PC-9 (cell line): ENCODE data around the gene ID1. TPM values are rescaled to one million over a fixed set of nuclear protein-coding genes. Genes with fewer than 3 reads are reported as not detected.

Experiments
- BruUV-seq: library from RNA; stranded (reverse); fragments of 400-500 nt; replicated peaks from 2 replicates; lab custom pipeline; 2021; lab: Mats Ljungman, UMichigan
- CTCF ChIA-PET: fragments of 300-600 bp; sonication (Branson Sonifier 250); formaldehyde crosslinking; loops from one replicate; lab custom pipeline; 2022; ENCODE audit warnings: antibody characterized with exemption; lab: Charles Lee
- POLR2A ChIA-PET: fragments of 300-600 bp; sonication (Branson Sonifier 250); formaldehyde crosslinking; loops from one replicate; lab custom pipeline; 2022; ENCODE audit warnings: antibody characterized with exemption; ENCODE audit not compliant: unreplicated experiment; lab: Charles Lee
- DNase-seq, 2 experiments: peaks; one replicate each; pipeline versions ENCODE4 v3.0.0 to v3.0.0-alpha.2; 2015 to 2022; ENCODE audit warnings: mixed read lengths in 1 of 2
- H2AFZ ChIP-seq: fragments of 200-600 bp; sonication (generic); 2 replicates; pipeline ENCODE4 v1.8.1; 2017; ENCODE audit warnings: antibody characterized with exemption
- H3F3A ChIP-seq: fragments of 200-600 bp; sonication (generic); 2 replicates; pipeline ENCODE4 v1.8.1; 2017; ENCODE audit warnings: antibody characterized with exemption, mild to moderate bottlenecking, low read depth; ENCODE audit not compliant: insufficient read depth
- H3K27ac ChIP-seq: fragments of 200-600 bp; sonication (generic); 2 replicates; pipeline ENCODE4 v1.6.1; 2016; ENCODE audit warnings: mixed run types
- H3K27me3 ChIP-seq: fragments of 200-600 bp; sonication (generic); 2 replicates; pipeline ENCODE4 v1.6.1; 2016; ENCODE audit warnings: low read depth, mixed run types; ENCODE audit not compliant: insufficient read depth
- H3K36me3 ChIP-seq: fragments of 200-600 bp; sonication (generic); 2 replicates; pipeline ENCODE4 v1.6.1; 2016; ENCODE audit warnings: low read depth, mixed run types
- H3K4me1 ChIP-seq: fragments of 200-600 bp; sonication (generic); replicated peaks from 2 replicates; pipeline ENCODE4 v1.6.1; 2016; ENCODE audit warnings: mixed run types; ENCODE audit not compliant: insufficient read depth
- H3K4me2 ChIP-seq: fragments of 200-600 bp; sonication (generic); 2 replicates; pipeline ENCODE4 v1.6.1; 2017; ENCODE audit warnings: mixed run types
- H3K4me3 ChIP-seq: fragments of 200-600 bp; sonication (generic); 2 replicates; pipeline ENCODE4 v1.6.1; 2016; ENCODE audit warnings: mixed run types
- H3K79me2 ChIP-seq: fragments of 200-600 bp; sonication (generic); 2 replicates; pipeline ENCODE4 v1.6.1; 2017; ENCODE audit warnings: low read depth, mixed run types
- H3K9me2 ChIP-seq: fragments of 200-600 bp; sonication (generic); 2 replicates; pipeline ENCODE4 v1.8.1; 2017; ENCODE audit warnings: mild to moderate bottlenecking; ENCODE audit not compliant: insufficient read depth
- H3K9me3 ChIP-seq: fragments of 200-600 bp; sonication (generic); 2 replicates; pipeline ENCODE4 v1.8.1; 2016; ENCODE audit warnings: low read depth; ENCODE audit not compliant: insufficient read depth
- H4K20me1 ChIP-seq: fragments of 200-600 bp; sonication (generic); 2 replicates; pipeline ENCODE4 v1.8.1; 2017; ENCODE audit not compliant: insufficient read depth
- EZH2 ChIP-seq: fragments of 200-600 bp; sonication (generic); IDR thresholded peaks from 2 replicates; pipeline ENCODE4 v1.8.0; 2017; ENCODE audit warnings: antibody characterized with exemption, low read depth
- intact Hi-C: fragments of 100-400 bp; cut with micrococcal nuclease; formaldehyde crosslinking; loops from one replicate; pipeline ENCODE4 v1.10.0; 2022; ENCODE audit not compliant: unreplicated experiment
- total RNA-seq: library from RNA; stranded (reverse); gene quantifications from 2 replicates; pipeline ENCODE4 v1.2.3, GENCODE V29; 2021
- TF ChIP-seq, protein P1 (sequence below): fragments of 200-600 bp; sonication (generic); conservative IDR thresholded peaks from 2 replicates; pipeline ENCODE4 v1.6.1; 2017; ENCODE audit warnings: mixed run types, antibody characterized with exemption, mild to moderate bottlenecking, moderate library complexity

The ID1 gene
- total RNA-seq, 1 experiment from 2014 or later = 74.4 TPM

DNA sequence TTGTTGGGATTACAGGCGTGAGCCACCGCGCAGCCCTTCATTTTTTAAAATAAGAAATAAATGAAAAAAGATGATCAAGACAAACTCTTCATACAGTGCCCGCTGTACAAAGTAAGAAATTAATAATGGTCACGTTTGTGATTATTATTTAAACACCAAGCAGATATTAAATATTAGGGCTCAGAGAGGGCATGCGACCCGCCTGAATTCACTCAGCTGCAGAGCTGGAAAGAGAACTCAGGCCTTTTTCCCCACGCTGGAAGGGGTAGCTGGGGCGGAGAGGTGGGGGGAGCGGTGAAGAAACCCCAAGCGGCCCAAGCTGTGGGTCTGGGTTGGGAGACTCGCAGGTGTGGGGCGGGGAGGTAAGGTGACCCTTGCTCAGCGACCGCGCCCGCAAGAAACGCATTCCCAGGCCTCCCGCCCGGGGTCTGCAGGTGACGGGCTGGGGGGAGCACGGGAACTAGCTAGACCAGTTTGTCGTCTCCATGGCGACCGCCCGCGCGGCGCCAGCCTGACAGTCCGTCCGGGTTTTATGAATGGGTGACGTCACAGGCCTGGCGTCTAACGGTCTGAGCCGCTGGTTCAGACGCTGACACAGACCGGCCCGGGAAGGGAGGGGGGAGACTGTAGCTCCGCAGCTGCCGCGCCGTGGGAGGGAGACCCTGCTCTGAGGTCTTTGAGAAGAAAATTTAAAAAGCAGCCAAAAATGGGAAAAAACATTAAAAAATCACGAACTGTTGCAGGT is 1.1 kb upstream of the ID1 start:
- Histone ChIP-seq H3K4me2 (peak overlapping the region; percentile 90), H3K9me3 (no peaks in the 10 kb centered on the region), H2AFZ (no peak overlapping the region), H3K27ac (peak overlapping the region; percentile 96), H3K4me3 (peak overlapping the region; percentile 97; the same call in 1 of the 2 replicates), H3K9me2 (no peaks in the 10 kb centered on the region), H3K79me2 (peaks cover 37% of the 10 kb centered on the region), H3F3A (peaks cover 63% of the 10 kb centered on the region), H4K20me1 (peaks cover 5% of the 10 kb centered on the region; the same call in 1 of the 2 replicates), H3K27me3 (no peaks in the 10 kb centered on the region), H3K4me1 (peaks cover 41% of the 10 kb centered on the region), H3K36me3 (peaks cover 8% of the 10 kb centered on the region; the same call in 1 of the 2 replicates)
- TF ChIP-seq EZH2 = no peak
- TF ChIP-seq, protein P1, sequence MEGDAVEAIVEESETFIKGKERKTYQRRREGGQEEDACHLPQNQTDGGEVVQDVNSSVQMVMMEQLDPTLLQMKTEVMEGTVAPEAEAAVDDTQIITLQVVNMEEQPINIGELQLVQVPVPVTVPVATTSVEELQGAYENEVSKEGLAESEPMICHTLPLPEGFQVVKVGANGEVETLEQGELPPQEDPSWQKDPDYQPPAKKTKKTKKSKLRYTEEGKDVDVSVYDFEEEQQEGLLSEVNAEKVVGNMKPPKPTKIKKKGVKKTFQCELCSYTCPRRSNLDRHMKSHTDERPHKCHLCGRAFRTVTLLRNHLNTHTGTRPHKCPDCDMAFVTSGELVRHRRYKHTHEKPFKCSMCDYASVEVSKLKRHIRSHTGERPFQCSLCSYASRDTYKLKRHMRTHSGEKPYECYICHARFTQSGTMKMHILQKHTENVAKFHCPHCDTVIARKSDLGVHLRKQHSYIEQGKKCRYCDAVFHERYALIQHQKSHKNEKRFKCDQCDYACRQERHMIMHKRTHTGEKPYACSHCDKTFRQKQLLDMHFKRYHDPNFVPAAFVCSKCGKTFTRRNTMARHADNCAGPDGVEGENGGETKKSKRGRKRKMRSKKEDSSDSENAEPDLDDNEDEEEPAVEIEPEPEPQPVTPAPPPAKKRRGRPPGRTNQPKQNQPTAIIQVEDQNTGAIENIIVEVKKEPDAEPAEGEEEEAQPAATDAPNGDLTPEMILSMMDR = no peak
- no TSS peak for BruUV-seq
- DNase-seq = peak; percentile 92 to 99
- intact Hi-C loops = loop anchor here (1.0 kb wide), 2 partner anchors 11 to 31 kb away; no protein-coding TSS in a partner anchor
- ChIA-PET POLR2A (interaction anchor here (0.5 to 2.6 kb wide), 12 partner anchors 8 to 252 kb away, joined by 3 to 81 read pairs (median 11); no protein-coding TSS in a partner anchor), CTCF (interaction anchor here (0.9 to 1.9 kb wide), 5 partner anchors 9 to 43 kb away, joined by 3 to 6 read pairs (median 4); no protein-coding TSS in a partner anchor)

DNA sequence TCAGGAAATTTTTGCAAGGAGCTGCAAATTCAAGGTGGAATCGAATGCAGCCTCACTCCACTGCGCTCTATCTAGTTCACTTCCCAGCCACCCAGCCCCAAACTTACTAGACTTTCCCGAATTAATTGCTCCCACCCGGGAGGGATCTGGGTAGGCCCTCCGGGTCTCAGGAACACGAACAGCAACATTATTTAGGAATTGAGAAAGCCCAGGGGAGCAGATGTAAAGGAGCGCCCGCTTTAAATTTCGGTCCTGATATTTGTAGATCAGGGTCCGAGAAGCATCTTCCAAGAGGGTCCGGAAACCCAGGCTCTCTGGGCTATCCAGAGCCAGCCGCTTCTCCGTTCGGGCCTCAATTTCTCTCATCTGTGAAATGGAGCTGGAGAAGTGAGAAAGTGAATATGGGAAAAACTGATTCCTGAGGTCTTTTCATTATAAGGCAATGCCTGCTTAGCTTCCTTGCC is 490 bp upstream of the ID1 start:
- DNase-seq = no peak
- peaks cover 8% of the 10 kb centered on the region; the same call in 1 of the 2 replicates for H3K36me3 ChIP-seq
- H4K20me1 ChIP-seq = peaks cover 5% of the 10 kb centered on the region; the same call in 1 of the 2 replicates
- TSS peak; percentile 87 for BruUV-seq
- intact Hi-C loops = loop anchor here (1.0 kb wide), 2 partner anchors 11 to 31 kb away; no protein-coding TSS in a partner anchor
- H3K4me2 ChIP-seq = peak overlapping the region; percentile 90
- peak overlapping the region; percentile 97 for H3K4me3 ChIP-seq
- TF ChIP-seq EZH2 = no peak
- TF ChIP-seq, protein P1 = no peak
- peak overlapping the region; percentile 96 for H3K27ac ChIP-seq
- no peaks in the 10 kb centered on the region for H3K27me3 ChIP-seq
- H2AFZ ChIP-seq = no peak overlapping the region
- H3K9me2 ChIP-seq = no peaks in the 10 kb centered on the region
- H3F3A ChIP-seq = peaks cover 69% of the 10 kb centered on the region
- POLR2A ChIA-PET = interaction anchor here (0.5 to 2.6 kb wide), 15 partner anchors 9 to 252 kb away, joined by 3 to 81 read pairs (median 6); no protein-coding TSS in a partner anchor
- CTCF ChIA-PET = interaction anchor here (0.9 to 1.9 kb wide), 5 partner anchors 8 to 44 kb away, joined by 3 to 6 read pairs (median 4); no protein-coding TSS in a partner anchor
- H3K9me3 ChIP-seq = no peaks in the 10 kb centered on the region
- H3K79me2 ChIP-seq = peaks cover 37% of the 10 kb centered on the region
- H3K4me1 ChIP-seq = peaks cover 47% of the 10 kb centered on the region
